ENCODE data around the gene LRP5. TPM values are rescaled to one million over a fixed set of nuclear protein-coding genes. Genes with fewer than 3 reads are reported as not detected.

LRP5 gene
- polyA plus RNA-seq, 3 donors, result 0.23 to 0.29 TPM; not detected in 1

DNA sequence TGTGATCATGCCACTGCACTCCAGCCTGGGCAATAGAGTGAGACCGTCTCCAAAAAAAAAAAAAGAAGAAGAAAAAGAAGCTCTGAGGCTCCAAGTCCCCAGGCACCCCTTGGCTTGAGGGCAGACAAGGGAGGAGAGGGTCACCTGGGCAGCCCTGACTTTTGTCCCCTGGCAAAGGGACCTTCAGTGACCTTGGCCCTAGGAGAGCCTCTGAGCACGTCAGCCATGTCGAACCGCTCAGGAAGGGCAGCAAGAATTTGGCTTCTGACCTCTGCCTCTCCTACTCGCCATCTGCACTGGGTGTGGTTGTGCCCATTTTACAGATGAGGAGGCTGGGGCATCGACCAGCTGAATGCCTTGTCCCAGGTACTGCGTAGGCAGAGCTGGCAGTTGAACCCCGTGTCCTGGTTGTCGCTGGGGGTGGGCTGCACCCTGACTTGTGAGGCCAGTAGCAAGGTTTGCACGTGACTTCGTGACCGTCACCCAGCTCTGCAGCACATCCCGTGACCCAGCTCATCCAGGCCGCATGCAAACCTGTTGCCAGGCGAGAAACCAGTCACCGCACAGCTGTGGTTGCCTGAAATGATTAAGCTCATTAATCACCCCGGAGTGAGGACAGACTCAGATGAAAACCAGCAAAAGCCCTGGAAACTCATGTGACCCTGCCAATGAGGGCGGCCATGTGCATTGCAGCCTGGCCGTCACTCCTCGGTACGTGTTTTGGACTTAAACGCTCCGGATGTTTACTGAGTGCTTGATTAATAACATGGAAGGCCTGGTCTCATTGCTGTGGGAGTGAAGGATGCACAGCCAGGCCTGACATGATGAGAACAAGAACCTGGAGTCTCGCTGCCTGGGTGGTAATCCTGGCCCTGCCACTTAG lies 100.4 kb downstream of the LRP5 start:
- no peaks in the 10 kb centered on the region for H3K9me3 ChIP-seq (replicated peaks in 1 of 2; ENCODE audit: control insufficient read depth in 1 of 2, insufficient read depth in 1 of 2, low read length in 2 of 2)
- 95% methylated on average over 24 of the region's 24 CpGs for WGBS (ENCODE audit: insufficient coverage)
- no peak overlapping the region for H2AFZ ChIP-seq (ENCODE audit: insufficient read depth, low read depth, low read length, poor library complexity, severe bottlenecking)
- no peaks in the 10 kb centered on the region for H3K36me3 ChIP-seq (replicated peaks in 1 of 2; ENCODE audit: control insufficient read depth in 1 of 2, insufficient read depth in 2 of 2, low read length in 2 of 2)
- peak overlapping the region in 2 of 7 donors; percentile 46 to 50 for H3K27ac Mint-ChIP-seq
- no peaks in the 10 kb centered on the region for H3K79me2 ChIP-seq (ENCODE audit: insufficient read depth, low read length)
- H3K4me1 ChIP-seq (ENCODE audit: control insufficient read depth in 1 of 2, insufficient read depth in 2 of 2, low read length in 2 of 2), result no peaks in the 10 kb centered on the region
- intact Hi-C loops (cut with micrococcal nuclease), result no loop called here
- H3K4me3 Mint-ChIP-seq, result no peak overlapping the region
- no peak overlapping the region for H3K27ac ChIP-seq (ENCODE audit: low read depth in 1 of 2, low read length in 2 of 2)
- TF ChIP-seq, protein P1, sequence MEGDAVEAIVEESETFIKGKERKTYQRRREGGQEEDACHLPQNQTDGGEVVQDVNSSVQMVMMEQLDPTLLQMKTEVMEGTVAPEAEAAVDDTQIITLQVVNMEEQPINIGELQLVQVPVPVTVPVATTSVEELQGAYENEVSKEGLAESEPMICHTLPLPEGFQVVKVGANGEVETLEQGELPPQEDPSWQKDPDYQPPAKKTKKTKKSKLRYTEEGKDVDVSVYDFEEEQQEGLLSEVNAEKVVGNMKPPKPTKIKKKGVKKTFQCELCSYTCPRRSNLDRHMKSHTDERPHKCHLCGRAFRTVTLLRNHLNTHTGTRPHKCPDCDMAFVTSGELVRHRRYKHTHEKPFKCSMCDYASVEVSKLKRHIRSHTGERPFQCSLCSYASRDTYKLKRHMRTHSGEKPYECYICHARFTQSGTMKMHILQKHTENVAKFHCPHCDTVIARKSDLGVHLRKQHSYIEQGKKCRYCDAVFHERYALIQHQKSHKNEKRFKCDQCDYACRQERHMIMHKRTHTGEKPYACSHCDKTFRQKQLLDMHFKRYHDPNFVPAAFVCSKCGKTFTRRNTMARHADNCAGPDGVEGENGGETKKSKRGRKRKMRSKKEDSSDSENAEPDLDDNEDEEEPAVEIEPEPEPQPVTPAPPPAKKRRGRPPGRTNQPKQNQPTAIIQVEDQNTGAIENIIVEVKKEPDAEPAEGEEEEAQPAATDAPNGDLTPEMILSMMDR (IDR thresholded peaks at IDR 0.05), result no peak
- no peak overlapping the region for H3K9ac ChIP-seq (ENCODE audit: insufficient read depth, low read length, poor library complexity, severe bottlenecking)
- H3K4me2 ChIP-seq (replicated peaks; ENCODE audit: extremely low read depth, low read length, poor library complexity, severe bottlenecking), result no peak overlapping the region
- no peaks in the 10 kb centered on the region for H4K20me1 ChIP-seq (ENCODE audit: insufficient read depth, low read length)
- no peak overlapping the region for H3K4me3 ChIP-seq (replicated peaks in 1 of 3; ENCODE audit: low read depth in 2 of 3, low read length in 3 of 3)
- DNase-seq, result no peak
- H3K27me3 ChIP-seq (ENCODE audit: control insufficient read depth in 2 of 2, insufficient read depth in 2 of 2, low read length in 2 of 2), result no peaks in the 10 kb centered on the region
- peaks cover 0 to 2% of the 10 kb centered on the region in 2 donors for H3K36me3 Mint-ChIP-seq
- H3K27me3 Mint-ChIP-seq (ENCODE audit: low read depth in 3 of 3), result no peaks in the 10 kb centered on the region
- H3K9me3 Mint-ChIP-seq, result no peaks in the 10 kb centered on the region
- peaks cover 2% of the 10 kb centered on the region for H3K4me1 Mint-ChIP-seq

DNA sequence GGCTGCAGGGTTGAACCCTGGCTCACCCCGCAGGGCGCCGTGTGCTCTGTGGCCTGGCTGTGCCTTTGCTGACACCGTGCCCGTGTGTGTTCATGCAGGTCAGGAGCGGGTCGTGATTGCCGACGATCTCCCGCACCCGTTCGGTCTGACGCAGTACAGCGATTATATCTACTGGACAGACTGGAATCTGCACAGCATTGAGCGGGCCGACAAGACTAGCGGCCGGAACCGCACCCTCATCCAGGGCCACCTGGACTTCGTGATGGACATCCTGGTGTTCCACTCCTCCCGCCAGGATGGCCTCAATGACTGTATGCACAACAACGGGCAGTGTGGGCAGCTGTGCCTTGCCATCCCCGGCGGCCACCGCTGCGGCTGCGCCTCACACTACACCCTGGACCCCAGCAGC lies 101.2 kb downstream of the LRP5 start:
- WGBS (ENCODE audit: insufficient coverage), result 96% methylated on average over 27 of the region's 27 CpGs
- peaks cover 0 to 2% of the 10 kb centered on the region in 2 donors for H3K36me3 Mint-ChIP-seq
- Histone ChIP-seq H3K9me3 (replicated peaks in 1 of 2; ENCODE audit: control insufficient read depth in 1 of 2, insufficient read depth in 1 of 2, low read length in 2 of 2) (no peaks in the 10 kb centered on the region), H3K27ac (ENCODE audit: low read depth in 1 of 2, low read length in 2 of 2) (no peak overlapping the region), H3K4me1 (ENCODE audit: control insufficient read depth in 1 of 2, insufficient read depth in 2 of 2, low read length in 2 of 2) (no peaks in the 10 kb centered on the region), H3K4me3 (replicated peaks in 1 of 3; ENCODE audit: low read depth in 2 of 3, low read length in 3 of 3) (no peak overlapping the region), H2AFZ (ENCODE audit: insufficient read depth, low read depth, low read length, poor library complexity, severe bottlenecking) (no peak overlapping the region), H4K20me1 (ENCODE audit: insufficient read depth, low read length) (no peaks in the 10 kb centered on the region), H3K9ac (ENCODE audit: insufficient read depth, low read length, poor library complexity, severe bottlenecking) (no peak overlapping the region), H3K36me3 (replicated peaks in 1 of 2; ENCODE audit: control insufficient read depth in 1 of 2, insufficient read depth in 2 of 2, low read length in 2 of 2) (no peaks in the 10 kb centered on the region), H3K4me2 (replicated peaks; ENCODE audit: extremely low read depth, low read length, poor library complexity, severe bottlenecking) (no peak overlapping the region), H3K27me3 (ENCODE audit: control insufficient read depth in 2 of 2, insufficient read depth in 2 of 2, low read length in 2 of 2) (no peaks in the 10 kb centered on the region), H3K79me2 (ENCODE audit: insufficient read depth, low read length) (no peaks in the 10 kb centered on the region)
- H3K4me3 Mint-ChIP-seq, result no peak overlapping the region
- H3K27me3 Mint-ChIP-seq (ENCODE audit: low read depth in 3 of 3), result no peaks in the 10 kb centered on the region
- peaks cover 2% of the 10 kb centered on the region for H3K4me1 Mint-ChIP-seq
- H3K9me3 Mint-ChIP-seq, result no peaks in the 10 kb centered on the region
- DNase-seq, result no peak
- intact Hi-C loops (cut with micrococcal nuclease), result no loop called here
- TF ChIP-seq, protein P1 (IDR thresholded peaks at IDR 0.05), result no peak
- H3K27ac Mint-ChIP-seq, result no peak overlapping the region

Measured in CD14-positive monocyte (primary cell).